GM10266 (cell line): ENCODE measurements around the gene ACTL8.
A peak's percentile ranks its signal among the peaks of the same experiment; 100 is the strongest.

Experiments
- DNase-seq: peaks from one replicate; pipeline ENCODE4 v3.0.0; 2012; ENCODE audit errors: extremely low spot score
- CTCF ChIP-seq: IDR thresholded peaks from 2 replicates; pipeline ENCODE4 v1.5.1; 2012; ENCODE audit warnings: mild to moderate bottlenecking, low read depth; ENCODE audit not compliant: control insufficient read depth, insufficient read depth; ENCODE audit errors: missing control alignments

The ACTL8 gene

GRCh38 chr1:17816511-17816910 is 61.4 kb downstream of the ACTL8 start:
- TF ChIP-seq CTCF: no peak
- no peak for DNase-seq

- no peak for DNase-seq
- no peak for TF ChIP-seq CTCF
Observed at GRCh38 chr1:17819129-17819802, 64.1 kb downstream of the ACTL8 start.

- DNase-seq: no peak
- TF ChIP-seq CTCF: no peak
Observed at GRCh38 chr1:17820198-17820597, 65.1 kb downstream of the ACTL8 start.

GRCh38 chr1:17822741-17823426 is 67.8 kb downstream of the ACTL8 start:
- no peak for TF ChIP-seq CTCF
- no peak for DNase-seq

- no peak for DNase-seq
- TF ChIP-seq CTCF: no peak
Observed at GRCh38 chr1:17825273-17826164, 70.4 kb downstream of the ACTL8 start.

GRCh38 chr1:17826165-17826488 is 71.0 kb downstream of the ACTL8 start:
- TF ChIP-seq CTCF: peak; percentile 43
- DNase-seq: no peak
